ENCODE data around the gene GPR3.

GRCh38 chr1:27372022-27372807, 20.2 kb upstream of the GPR3 start:
- TF ChIP-seq CTCF (IDR thresholded peaks at IDR 0.05; ENCODE audit: insufficient read depth, low read length, poor library complexity, severe bottlenecking) (no peak), EZH2phosphoT487 (conservative IDR thresholded peaks at IDR 0.05; ENCODE audit: low read length) (no peak)

Data from SU-DHL-6 (cell line).